WTC11 (cell line): ENCODE data around the gene ZFHX3.

ENCODE experiments used
- ATF6 ChIP-seq: sonication (generic); formaldehyde crosslinking; IDR thresholded peaks from 2 replicates; pipeline ENCODE4 v1.8.1; 2023; ENCODE audit warnings: mild to moderate bottlenecking, missing genetic modification reagents
- CTCF ChIP-seq: fragments of 200-600 bp; IDR thresholded peaks from 2 replicates; pipeline ENCODE4 v1.8.0; 2022; ENCODE audit warnings: antibody characterized with exemption
- E2F1 ChIP-seq: sonication (generic); formaldehyde crosslinking; IDR thresholded peaks from 2 replicates; pipeline ENCODE4 v1.8.0; 2022; ENCODE audit warnings: mild to moderate bottlenecking, missing genetic modification reagents
- SP1 ChIP-seq: sonication (generic); formaldehyde crosslinking; conservative IDR thresholded peaks from 2 replicates; pipeline ENCODE4 v1.8.1; 2022; ENCODE audit warnings: missing genetic modification reagents

GRCh38 chr16:72787514-72788268 is 260.2 kb downstream of the ZFHX3 start:
- TF ChIP-seq E2F1 (CRISPR knock-in tag) (no peak), CTCF (no peak), ATF6 (CRISPR knock-in tag) (no peak), SP1 (CRISPR knock-in tag) (no peak)
